HG03460 (cell line): ENCODE measurements around the gene RGS5.

Source experiments
- ATAC-seq: cut with Tn5 transposase; IDR thresholded peaks from one replicate; pipeline ENCODE4 v1.9.1; 2021; ENCODE audit not compliant: unreplicated experiment

RGS5 gene

DNA sequence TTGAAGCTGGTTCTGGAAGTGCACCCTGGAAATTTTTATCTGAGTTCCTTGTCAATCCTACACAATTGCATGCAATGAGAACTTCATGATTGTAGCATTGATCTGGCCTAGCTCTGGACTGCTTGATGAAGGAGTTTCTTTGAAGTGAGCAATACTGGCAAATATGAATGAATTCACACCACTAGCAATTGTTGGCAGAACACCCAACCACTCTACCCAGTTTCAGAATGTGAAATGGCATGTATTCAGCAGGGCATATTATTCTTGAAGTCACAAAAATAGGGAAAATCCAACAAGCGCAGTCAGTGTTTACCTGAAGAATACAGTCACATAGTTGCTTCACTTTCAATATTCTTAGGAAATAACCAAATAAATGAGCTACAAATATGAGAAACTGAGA, 57.3 kb downstream of the RGS5 start:
- ATAC-seq: no peak

DNA sequence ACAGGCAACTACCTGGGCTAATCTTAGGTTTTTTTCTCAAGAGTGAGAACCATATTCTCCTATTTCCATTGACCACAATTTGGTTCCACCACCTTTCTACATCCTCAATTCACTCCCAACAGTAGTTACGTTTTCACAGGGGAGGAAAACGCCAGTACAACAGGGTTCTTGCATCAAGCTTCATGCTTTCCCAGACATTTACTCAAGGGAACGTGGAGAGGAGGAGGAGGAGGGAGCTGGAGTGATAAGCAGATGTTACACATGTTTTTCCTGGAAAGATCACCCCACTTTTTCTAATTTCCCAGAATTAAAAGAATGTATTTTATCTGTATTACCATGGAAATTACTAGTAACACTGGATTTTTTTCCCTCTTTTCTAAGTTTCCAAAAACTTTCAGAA, 58.3 kb downstream of the RGS5 start:
- ATAC-seq: no peak

DNA sequence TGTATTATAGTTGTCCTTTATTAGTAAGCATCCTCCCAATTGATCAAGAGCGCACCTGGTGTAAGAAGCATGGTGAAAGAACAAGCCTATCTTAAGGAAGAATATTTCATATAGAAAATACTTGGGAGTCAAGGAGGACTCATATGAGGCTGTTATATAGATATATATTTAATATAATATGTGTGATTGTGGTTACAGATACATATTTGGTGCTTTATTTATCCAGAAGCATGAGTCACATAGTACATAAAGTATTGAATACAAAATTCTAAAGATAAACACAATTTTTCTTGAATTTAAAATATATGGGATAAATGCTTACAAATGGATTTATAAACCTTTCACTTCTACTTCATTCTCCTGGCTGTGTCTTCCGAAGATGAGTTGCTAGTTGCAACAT, 60.6 kb downstream of the RGS5 start:
- ATAC-seq: no peak

DNA sequence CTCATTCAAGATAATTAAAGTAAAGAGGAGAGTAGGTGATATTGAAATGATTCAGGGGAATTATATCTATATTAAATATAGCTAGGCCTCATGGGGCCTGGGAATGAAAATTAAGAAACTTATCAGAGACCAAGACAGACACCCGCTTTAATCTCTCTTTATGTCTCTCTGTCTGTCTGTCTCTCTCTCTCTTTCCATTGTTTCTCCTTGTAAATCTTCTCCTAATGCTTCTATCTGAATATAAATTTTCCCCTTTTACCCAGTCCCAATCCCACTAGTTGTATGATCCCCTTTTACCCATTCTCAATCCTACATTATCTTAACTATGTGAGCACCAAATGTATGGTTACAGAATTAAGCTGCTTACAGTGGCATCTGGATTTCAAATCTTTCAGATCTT, 61.2 kb downstream of the RGS5 start:
- no peak for ATAC-seq

DNA sequence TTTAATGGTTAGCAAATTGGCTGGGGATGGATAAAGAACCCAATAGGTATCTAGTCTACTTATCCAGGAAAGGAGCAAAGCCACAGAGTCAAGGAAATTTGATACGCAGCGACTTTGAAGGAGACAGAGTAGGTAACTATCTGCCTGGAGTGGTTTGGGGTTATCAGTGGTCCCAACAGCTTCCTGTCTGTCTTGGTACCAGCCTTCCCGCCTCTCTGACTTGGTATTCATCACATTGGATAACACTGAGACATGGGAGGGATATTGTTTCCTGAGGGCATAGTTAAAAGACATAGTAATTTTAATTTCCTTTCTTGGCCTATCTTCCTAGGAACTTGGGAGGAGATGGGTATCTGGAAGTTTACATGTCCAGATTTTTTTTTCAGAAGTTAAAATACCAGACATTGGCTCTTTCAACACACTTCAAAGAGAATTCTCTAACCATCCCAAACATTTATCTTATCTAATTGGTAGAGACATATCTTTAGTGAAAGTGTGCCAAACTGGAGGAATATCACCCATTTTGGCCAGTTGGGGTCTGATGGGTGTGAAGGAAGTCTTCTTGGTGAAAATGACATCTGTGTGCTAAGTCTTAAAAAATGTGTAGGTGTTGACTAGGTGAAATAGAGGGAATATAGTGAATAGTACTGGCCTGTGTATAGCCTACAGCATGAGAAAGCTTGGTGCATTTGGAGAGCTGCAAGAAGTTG, 65.0 kb downstream of the RGS5 start:
- ATAC-seq: no peak

DNA sequence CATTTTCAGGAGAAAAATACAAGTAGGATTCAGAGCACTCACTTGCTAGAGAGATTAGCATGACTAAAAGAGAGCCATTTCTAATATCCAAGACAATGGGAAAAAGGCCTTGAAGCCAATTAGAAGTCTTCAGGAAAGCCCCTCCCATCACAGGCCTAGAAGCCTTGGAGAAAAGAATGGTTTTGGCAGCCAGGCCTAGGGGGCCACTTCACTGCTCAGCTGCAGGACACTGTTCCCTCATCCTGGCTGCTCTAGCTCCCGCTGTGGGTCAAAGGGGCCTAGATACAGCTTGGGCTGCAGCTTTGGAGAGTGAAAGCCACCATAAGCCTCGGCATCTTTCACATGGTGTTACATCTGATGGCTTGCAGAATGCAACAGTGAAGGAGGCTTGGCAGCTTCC, 70.7 kb downstream of the RGS5 start:
- ATAC-seq: no peak

DNA sequence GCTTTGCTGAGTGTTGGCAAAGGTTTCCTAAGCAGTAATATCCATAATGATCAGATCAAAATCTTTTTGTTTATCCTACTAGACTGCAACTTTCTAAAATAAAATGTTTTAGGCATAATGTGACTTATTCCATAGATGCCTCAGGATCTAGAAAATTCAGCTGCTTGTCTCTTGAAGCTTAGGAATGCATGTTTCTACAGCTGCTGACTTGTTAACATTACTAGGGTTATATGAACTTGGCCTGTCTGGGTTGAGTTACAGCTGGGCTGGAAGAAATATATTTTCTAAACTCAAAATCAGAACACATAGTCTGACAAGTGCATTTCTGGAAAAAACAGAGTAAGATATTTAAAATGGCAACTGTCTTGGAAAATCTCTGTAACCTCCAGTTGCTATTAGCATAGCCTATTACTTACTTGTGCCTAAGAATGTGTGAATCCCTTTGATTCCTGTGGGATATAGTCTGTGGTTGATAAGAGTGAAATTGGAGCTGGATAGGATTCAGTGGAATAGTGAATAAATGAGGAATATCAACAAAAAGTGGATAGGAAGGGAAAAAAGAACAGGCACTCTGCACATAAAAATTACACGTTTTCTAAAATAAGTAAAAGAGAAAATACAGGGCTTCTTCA, 72.4 kb downstream of the RGS5 start:
- ATAC-seq: no peak

DNA sequence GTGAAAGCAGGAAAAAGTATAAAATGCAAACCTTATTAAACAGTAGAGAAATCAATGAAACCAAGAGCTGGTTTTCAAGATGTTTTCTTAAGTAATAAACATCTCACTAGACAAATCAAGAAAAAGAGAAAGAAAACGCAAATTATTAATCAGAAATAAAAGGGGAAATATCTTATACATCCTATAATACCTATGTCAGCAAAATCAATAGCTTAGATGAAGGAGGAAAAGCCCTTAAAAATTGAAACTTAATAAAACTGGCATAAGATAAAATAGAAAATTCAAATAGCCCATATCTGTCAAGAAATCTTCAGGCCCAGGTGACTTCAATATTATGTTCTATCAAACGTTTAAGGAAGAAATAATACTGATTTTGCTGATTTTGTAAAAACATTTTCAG, 74.4 kb downstream of the RGS5 start:
- no peak for ATAC-seq

DNA sequence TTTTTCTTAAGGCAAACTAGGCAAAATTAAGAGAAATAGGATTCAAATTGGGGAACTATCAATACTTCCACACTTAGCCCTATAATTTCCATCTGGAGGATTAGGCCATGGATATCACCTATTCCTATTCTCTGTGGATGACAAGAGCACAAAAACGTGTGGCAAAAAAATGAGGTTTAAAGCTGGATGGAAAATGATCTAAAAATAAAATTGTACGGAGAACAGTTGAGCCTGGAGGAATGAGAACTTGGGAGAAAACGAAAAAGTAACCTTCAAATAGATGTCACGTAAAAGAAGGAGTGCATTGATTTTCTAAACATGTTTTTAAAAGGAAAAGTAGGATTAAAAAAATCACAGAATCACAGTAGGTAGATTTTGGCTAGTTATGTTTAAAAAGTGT, 77.9 kb downstream of the RGS5 start:
- ATAC-seq: no peak

DNA sequence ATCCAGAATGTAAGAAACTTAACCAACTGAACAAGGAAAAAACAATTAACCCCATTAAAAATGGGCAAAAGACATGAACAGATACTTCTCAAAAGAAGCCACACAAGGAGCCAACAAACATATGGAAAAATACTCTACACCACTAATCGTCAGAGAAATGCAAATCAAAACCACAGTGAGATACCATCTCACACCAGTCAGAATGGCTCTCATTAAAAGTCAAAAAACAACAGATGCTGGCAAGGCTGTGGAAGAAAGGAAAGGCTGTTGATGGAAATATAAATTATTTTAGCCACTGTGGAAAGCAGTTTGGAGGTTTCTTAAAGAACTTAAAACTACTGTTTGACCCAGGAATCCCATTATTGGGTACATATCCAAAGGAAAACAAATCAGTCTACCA, 82.3 kb downstream of the RGS5 start:
- no peak for ATAC-seq

DNA sequence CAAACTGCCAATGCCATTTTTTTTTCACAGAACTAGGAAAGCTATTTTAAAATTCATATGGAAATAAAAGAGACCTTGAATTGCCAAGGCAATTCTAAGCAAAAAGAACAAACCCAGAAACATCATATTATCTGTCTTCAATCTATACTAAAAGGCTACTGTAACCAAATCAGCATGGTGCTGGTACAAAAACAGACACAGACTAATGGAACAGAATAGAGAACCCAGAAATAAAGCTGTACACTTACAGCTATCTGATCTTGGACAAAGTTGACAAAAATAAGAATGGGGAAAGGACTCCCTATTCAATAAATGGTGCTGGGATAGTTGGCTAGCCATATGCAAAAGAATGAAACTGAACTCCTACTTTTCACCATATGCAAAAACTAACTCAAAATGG, 83.0 kb downstream of the RGS5 start:
- no peak for ATAC-seq

DNA sequence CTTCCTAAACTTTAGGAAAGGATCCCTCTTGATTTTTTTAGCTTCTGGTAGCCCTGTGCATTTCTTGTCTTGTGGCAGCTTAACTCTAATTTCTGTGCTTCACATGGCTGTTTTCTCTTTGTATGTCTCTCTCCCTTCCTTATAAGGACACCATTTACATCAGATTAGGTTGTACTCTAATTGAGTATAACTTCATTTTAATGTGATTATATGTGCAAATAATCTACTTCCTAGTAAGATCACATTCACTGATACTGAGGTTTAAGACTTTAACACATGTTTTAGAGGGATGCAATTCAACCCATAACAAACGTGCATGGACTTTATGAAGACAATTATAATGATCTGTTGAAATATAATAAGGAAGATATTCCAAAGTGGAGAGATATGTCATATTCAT, 86.8 kb downstream of the RGS5 start:
- no peak for ATAC-seq

DNA sequence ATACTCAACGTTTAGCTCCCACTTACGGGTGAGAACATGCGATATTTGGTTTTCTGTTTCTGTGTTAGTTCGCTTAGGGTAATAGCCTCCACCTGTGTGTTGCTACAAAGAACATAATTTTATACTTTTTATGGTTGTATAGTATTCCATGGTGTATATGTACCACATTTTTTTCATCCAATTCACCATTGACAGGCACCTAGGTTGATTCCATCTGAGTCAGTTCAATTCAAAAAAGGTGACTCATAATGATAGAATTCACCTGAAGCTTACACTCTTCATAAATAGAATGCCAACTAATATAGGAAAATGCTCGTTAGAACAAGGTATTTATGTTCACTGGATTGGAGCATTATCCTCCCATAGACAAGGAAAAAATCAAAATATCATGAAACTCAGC, 95.1 kb downstream of the RGS5 start:
- ATAC-seq: no peak

DNA sequence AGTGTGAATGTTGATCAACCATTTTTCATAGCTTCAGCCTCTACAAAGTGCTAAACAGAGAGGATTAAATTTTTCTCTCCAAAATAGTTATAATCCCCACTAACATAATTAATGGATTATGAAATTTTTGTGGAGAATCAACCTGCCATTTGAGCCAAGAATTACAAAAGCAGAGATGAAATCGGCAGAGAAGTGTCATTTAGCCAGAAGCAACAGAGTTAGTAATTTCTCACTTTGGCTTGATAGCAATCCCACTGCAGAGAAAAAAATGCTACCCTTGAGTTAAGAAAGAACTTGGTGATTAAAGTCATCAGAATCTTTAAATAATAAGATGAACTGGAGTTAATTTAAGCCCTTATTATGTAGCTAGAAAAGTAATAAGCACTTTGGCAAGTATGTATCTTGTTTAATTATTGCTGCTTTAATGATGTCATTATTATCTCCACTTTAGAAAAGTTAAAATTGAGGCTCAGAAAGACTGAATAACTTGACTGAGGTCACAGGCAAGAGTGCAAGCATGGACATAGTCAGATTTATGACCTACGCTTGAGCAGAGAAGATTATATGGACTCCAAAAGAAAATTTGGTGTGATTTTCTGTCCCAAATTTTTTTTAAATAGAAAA, 96.2 kb downstream of the RGS5 start:
- no peak for ATAC-seq

DNA sequence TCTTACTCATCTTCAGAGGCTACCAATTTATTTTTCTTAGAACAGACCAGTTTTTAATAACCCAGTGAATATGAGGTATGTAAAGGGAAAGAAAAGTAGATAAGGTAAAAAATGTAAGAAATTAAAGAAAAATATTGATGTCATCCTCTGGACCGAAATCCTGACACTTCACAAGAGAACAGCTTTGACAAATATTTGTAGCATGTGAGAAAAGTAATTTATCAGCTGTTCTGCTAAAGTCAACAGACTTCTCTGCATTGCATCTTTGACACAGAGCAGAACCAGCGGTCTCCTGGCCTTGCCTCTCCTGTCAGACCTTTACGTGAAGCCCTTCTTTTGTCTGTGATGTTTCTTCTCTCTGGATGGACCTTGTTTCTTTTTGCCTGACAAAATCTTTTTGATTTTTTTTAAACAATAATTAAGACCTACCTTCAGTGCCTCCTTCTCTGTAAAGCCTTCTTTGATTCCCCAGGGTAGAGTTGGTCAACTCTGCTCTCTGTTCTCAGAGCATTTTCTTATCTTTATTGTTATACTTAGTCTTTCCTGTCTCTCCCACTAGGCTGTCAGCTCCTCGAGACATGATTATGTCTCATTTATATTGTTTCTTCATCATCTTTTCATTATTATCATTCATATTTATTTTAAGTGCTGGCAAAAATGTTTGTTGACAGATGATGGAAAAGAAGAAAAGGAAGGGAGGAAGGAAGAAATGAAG, 98.2 kb downstream of the RGS5 start:
- no peak for ATAC-seq

DNA sequence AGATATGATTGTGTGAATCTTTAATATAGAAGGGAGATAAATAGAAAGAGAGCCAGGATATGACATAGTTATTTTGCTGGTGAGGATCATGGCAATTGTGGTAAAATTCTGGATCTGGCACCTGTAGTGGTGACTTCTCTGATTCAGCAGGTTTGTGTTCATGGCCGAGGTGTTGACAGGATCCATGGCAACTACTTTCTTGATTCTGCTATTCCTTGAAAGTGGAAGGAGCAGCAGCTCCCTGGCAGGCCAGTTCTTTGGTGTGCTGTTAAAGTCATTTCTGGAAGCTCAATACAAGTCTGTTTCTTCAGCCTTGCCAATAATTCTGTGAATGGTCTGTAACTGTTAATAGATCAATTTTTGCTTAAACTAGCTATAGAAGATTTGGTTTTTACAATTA, 100.1 kb downstream of the RGS5 start:
- ATAC-seq: no peak

DNA sequence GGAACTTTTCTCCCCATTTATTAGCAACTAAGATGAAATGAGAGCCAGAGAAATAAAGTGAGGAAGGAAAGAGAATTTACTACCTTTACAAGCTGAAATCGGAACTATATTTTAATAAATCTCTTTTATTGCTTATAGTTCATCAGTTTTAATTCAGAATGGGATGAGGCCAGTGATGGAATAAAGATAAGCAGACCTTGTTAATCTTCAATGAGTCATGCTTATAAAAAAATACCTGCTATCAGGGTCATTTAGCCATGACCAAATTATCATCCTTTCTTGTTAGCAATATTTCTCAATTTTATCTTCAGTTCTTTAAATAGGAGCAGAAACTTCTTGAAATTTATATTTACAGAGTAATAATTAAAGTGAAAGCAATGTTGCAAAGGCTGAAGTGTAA, 107.5 kb downstream of the RGS5 start:
- ATAC-seq: no peak

DNA sequence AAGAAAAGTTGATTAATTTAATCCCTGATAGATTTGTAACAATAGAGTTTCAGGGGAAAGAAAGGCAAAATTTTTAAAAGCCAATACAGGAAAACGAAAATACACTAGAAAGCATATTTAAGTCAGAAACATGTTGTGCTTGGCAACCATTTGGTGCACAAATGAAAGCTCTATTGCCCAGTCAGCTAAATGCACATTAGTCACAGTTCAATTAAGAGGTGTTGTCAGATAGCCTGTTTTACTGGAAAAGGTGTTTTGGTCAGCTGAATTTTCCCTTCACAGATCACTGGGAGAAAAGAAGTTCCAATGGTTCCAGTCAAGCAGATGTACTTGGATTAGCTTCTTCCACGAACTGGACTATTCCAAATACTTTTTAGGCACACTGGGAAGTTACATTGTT, 108.1 kb downstream of the RGS5 start:
- no peak for ATAC-seq

DNA sequence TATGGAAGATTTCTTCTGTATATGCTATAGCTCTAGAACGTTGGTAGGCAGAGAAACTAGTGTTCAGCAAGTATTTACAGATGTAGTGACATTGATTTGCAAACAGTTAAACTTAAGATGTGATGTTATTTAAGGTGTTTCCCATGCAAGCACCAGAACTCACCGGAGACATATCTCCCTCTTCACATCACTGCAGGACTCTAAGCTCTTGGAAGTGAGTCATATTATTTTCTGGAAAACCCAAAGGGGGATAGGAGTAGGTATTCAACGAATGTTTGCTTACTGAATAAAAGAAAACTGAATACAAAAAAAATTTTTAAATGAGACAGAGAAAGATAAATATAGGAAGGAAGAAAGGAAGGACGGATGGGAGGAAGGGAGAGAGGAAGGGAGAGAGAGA, 108.5 kb downstream of the RGS5 start:
- no peak for ATAC-seq

DNA sequence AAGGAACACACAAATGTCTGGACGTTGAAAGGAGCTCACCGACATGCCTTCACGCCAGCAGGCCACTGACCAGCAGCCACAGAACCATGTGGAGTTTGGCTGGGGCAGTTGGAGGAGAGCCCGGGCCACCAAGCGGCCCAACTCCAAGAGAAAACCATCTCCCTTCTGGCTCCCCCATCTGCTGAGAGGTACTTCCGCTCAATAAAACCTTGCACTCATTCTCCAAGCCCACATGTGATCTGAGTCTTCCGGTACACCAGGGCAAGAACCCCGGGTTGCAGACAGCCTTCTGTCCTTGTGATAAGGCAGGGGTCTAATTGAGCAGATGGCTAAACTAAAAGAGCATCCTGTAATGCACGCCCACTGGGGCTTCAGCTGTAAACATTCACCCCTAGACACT, 109.1 kb downstream of the RGS5 start:
- no peak for ATAC-seq

DNA sequence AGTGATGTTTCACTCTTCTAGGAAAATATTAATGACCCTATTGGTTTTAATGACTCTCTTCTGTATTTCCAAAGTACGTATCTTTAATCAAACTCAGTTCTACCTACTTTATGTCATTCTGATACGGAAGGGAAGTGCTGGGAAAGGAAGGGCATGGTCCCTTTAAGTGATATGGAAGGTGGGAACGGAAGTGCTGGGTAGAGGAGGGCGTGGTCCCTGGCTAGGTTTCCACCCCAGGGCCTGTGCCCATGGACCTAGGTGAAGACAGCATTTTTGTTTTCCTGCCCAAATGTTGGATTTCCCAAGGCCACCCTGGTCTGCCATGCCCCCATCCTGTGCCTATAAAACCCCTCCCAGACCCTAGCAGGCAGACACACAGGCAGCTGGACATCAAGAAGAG, 109.5 kb downstream of the RGS5 start:
- no peak for ATAC-seq
